ENCODE results near the gene ARID1B. TPM values are rescaled to one million over a fixed set of nuclear protein-coding genes. Genes with fewer than 3 reads are reported as not detected.

ARID1B gene
- total RNA-seq, 1 donor from 2014 or later, result 67.5 TPM

DNA sequence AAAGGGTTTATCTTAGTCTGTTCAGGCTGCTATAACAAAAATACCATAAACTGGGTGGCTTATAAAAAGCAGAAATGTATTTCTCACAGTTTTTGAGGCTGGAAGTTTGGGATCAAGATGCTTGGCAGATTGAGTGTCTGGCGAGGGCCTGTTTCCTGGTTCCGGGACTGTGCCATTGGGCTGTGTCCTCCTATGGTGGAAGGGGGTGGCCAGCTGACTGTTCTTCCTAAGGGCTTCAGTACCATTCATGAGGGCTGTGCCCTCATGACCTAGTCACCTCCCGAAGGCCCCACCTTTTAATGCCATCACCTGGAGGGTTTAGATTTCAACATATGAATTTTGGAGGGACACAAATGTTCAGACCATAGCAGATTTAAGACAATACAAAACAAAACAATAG lies 91.2 kb downstream of the ARID1B start:
- H3K4me1 Mint-ChIP-seq, result peaks cover 33% of the 10 kb centered on the region
- H3K4me3 Mint-ChIP-seq, result no peak overlapping the region
- no peaks in the 10 kb centered on the region for H3K9me3 Mint-ChIP-seq
- DNase-seq, result no peak
- no peak overlapping the region for H3K27ac Mint-ChIP-seq
- intact Hi-C loops (cut with micrococcal nuclease), result no loop called here
- H3K27me3 Mint-ChIP-seq, result no peaks in the 10 kb centered on the region
- H3K36me3 Mint-ChIP-seq (ENCODE audit: low read depth), result peaks cover 5% of the 10 kb centered on the region

DNA sequence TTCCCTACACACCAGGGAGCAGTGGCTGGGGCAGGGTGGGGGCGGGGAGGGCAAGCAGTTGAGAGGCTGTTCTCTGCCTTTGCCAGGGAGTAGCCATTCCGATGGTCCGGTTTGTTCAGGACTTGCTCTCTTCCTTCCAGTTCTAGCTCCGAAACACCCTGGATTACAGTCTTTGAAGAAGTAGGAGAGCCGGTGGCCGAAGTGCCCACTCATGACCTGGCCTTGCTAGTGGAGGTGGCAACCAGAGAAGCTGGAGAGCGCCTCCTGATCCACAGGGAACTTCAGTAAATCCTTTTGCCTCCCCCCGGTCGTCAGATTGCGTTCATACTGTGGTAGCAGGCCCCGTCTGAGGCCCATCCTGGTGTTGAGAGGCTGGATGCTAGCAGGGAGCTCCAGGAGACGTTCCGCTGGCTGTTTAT lies 92.8 kb downstream of the ARID1B start:
- no peaks in the 10 kb centered on the region for H3K27me3 Mint-ChIP-seq
- intact Hi-C loops (cut with micrococcal nuclease), result no loop called here
- peaks cover 33% of the 10 kb centered on the region for H3K4me1 Mint-ChIP-seq
- H3K9me3 Mint-ChIP-seq, result no peaks in the 10 kb centered on the region
- H3K27ac Mint-ChIP-seq, result no peak overlapping the region
- DNase-seq, result no peak
- peaks cover 5% of the 10 kb centered on the region for H3K36me3 Mint-ChIP-seq (ENCODE audit: low read depth)
- H3K4me3 Mint-ChIP-seq, result no peak overlapping the region

DNA sequence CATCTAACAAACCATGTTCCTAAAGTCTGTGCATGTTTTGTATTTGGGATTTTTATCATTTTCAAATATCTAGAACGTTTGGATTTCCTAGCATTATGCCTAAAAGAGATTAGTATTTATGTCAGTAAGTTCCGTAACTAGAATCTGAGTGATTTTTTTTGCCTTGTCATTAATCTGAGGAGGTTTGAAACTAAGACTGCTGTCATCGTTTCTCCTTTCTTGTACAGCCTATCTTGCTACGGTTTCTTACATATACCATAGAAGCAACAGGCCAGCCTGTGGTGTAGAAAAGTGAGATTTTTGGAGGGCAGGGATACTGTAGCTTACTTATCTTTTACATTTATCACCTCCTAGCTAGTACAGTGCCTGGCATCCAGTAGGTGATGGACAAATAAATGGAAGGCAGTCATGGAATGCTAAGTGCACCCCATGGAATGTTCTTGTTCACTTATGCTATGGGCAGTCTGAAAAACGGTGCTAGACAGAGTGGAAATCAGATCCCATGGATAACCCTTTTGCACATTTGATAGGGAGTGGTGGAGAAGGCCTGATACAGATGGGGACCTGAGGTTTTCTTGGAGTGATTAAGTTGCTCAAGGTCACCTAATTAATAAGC lies 93.9 kb downstream of the ARID1B start:
- H3K27ac Mint-ChIP-seq, result no peak overlapping the region
- H3K4me3 Mint-ChIP-seq, result no peak overlapping the region
- H3K36me3 Mint-ChIP-seq (ENCODE audit: low read depth), result peaks cover 5% of the 10 kb centered on the region
- no peaks in the 10 kb centered on the region for H3K27me3 Mint-ChIP-seq
- DNase-seq, result no peak
- H3K4me1 Mint-ChIP-seq, result peaks cover 27% of the 10 kb centered on the region
- no peaks in the 10 kb centered on the region for H3K9me3 Mint-ChIP-seq
- intact Hi-C loops (cut with micrococcal nuclease), result no loop called here

DNA sequence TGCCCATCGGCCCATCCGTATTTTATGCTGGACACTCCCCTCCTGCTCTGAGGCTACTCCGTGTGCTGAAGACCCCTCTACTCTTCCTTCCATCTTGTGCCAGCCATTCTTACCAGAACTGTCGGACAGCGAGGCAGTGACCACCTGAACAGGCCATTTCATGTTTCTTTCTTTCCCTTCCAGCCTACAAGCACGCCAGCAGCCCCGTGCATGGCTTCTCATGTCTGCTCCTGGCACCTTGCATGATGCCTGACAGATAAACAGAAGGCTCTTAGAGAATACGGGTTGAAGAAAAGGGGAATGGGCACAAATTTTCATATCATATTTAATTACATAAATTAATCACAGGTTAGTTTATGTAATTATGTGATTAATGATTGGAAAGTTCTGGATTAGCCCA lies 95.7 kb downstream of the ARID1B start:
- H3K36me3 Mint-ChIP-seq (ENCODE audit: low read depth), result peaks cover 5% of the 10 kb centered on the region
- H3K27me3 Mint-ChIP-seq, result no peaks in the 10 kb centered on the region
- H3K27ac Mint-ChIP-seq, result no peak overlapping the region
- H3K9me3 Mint-ChIP-seq, result no peaks in the 10 kb centered on the region
- peaks cover 12% of the 10 kb centered on the region for H3K4me1 Mint-ChIP-seq
- H3K4me3 Mint-ChIP-seq, result no peak overlapping the region
- DNase-seq, result no peak
- intact Hi-C loops (cut with micrococcal nuclease), result no loop called here

DNA sequence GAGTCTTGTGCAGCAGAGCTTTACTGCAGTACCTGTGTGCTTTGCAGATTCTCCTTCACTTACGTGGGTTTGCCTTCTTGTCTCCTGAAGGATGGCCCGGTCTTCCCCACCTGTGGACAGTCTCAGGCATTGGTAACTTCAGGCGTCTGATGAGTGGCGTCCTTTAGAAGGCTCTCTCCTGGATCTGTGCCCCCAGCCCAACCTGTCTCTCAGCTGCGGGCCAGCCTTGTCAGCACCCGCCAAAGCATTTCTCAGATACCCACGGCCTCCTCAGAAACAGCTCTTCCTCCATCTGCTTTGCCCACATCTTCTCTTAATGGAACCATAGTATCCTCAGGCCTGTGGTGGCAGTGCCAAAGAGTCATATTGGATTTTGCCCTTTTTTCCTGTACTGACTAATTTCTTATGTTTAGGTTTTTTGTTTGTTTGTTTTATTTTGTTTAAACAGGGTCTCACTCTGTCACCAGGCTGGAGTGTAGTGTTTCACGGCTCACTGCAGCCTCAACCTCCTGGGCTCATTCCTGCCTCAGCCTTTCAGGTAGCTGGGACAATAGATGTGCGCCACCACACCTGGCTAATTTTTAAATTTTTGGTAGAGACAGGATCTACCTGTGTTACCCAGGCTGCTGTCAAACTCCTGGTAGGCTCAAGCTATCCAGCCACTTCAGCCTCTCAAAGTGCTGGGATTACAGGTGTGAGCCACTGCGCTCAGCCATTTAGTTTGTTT lies 96.6 kb downstream of the ARID1B start:
- H3K4me1 Mint-ChIP-seq, result peaks cover 10% of the 10 kb centered on the region
- H3K4me3 Mint-ChIP-seq, result no peak overlapping the region
- H3K27ac Mint-ChIP-seq, result no peak overlapping the region
- no peaks in the 10 kb centered on the region for H3K27me3 Mint-ChIP-seq
- peaks cover 5% of the 10 kb centered on the region for H3K36me3 Mint-ChIP-seq (ENCODE audit: low read depth)
- no peak for DNase-seq
- intact Hi-C loops (cut with micrococcal nuclease), result no loop called here
- no peaks in the 10 kb centered on the region for H3K9me3 Mint-ChIP-seq

DNA sequence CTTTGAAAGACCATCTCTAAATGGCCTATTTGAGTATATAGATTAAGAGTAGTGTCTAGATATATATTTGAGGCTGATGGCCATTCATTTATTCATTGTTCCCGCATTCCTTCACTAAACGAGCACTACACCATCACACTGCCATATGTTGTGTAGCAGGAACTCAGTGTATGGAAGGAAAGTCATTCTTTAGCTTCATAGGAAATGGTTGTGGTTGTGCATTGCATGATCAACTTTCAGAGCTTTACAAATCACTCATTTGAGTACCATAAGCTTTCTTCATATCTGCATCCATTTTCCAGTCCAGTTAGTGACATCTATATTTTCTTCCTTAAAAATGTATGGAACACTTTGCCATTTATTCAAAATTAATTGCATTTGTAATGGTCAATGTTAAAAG lies 97.9 kb downstream of the ARID1B start:
- Mint-ChIP-seq H3K4me1 (peaks cover 12% of the 10 kb centered on the region), H3K9me3 (no peaks in the 10 kb centered on the region), H3K4me3 (no peak overlapping the region), H3K27me3 (no peaks in the 10 kb centered on the region), H3K36me3 (ENCODE audit: low read depth) (peaks cover 5% of the 10 kb centered on the region), H3K27ac (no peak overlapping the region)
- intact Hi-C loops (cut with micrococcal nuclease), result no loop called here
- DNase-seq, result no peak

DNA sequence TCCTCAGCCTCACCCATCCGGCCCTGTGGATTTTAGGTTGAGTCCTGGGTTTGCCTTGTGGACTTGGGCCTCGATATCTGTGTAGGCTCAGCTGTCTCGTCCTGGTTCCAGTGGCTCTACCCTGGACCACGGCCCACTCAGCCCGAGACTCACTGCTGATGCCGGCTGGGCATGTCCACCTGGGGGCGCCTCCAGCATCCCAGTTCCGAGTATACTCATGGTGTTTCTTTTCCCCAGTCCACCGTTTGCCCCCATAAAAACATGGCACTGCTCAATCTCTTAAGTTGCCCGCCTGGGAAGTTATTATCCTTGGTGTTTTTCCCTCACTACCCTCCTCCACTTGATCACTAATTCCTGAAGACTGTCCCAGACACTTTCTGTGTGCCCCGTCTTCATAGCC lies 99.1 kb downstream of the ARID1B start:
- H3K4me1 Mint-ChIP-seq, result peaks cover 12% of the 10 kb centered on the region
- no peak overlapping the region for H3K4me3 Mint-ChIP-seq
- H3K27me3 Mint-ChIP-seq, result no peaks in the 10 kb centered on the region
- H3K36me3 Mint-ChIP-seq (ENCODE audit: low read depth), result peaks cover 5% of the 10 kb centered on the region
- intact Hi-C loops (cut with micrococcal nuclease), result no loop called here
- H3K9me3 Mint-ChIP-seq, result no peaks in the 10 kb centered on the region
- no peak overlapping the region for H3K27ac Mint-ChIP-seq
- DNase-seq, result no peak

DNA sequence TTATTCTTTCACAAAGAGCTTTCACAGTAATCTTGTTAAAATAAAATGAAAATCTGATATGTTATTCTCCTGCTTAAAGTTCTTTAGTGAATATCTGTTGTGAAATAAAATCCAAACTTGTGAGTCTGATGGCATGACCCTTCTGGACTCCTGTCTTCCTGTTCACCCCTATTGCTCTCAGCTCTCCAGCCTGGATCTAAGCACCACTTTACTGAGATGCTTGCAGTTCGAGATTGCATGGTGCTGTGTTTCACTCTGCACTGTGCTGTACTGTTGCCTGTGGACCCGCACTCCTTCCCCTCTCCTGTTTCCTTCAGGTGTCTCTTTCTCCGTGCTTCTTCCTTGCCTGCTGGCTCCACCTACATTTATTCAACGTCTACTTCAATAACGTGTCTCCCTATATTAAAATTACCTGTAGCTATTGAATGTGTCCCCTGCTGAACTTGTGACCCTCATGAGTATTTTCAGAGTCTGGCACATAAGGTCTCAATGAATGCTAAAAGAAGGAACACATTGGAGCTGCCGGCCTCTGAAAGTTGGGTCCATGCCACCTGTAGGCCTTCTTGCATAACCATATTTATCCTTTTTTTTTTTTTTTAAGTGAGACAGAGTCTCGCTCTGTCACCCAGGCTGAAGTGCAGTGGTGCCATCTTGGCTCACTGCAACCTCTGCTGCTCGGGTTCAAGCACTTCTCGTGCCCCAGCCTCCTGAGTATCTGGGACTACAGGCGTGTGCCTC lies 100.1 kb downstream of the ARID1B start:
- intact Hi-C loops (cut with micrococcal nuclease), result no loop called here
- no peak overlapping the region for H3K27ac Mint-ChIP-seq
- no peaks in the 10 kb centered on the region for H3K9me3 Mint-ChIP-seq
- H3K36me3 Mint-ChIP-seq (ENCODE audit: low read depth), result peaks cover 5% of the 10 kb centered on the region
- peaks cover 17% of the 10 kb centered on the region for H3K4me1 Mint-ChIP-seq
- no peak for DNase-seq
- H3K27me3 Mint-ChIP-seq, result no peaks in the 10 kb centered on the region
- H3K4me3 Mint-ChIP-seq, result no peak overlapping the region

DNA sequence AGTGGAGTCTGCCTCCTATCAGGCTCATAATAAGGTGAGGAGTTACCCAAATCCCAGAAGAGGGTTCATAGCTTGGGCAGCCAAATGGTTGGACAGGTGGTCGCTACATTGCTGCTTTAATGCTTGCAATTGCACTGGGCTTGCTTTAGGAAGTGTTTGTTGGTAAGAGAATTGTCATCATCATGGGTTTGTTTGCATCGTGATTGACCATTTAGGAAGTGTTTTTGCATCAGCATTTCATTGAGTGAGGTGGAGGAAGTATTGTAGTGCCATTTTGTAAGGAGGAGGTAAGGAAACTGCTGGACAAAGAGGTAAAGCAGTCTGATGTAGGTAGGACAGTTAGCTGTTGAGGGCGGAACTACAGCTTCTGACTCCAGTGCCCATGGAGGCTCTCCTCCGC lies 101.5 kb downstream of the ARID1B start:
- Mint-ChIP-seq H3K27me3 (no peaks in the 10 kb centered on the region), H3K36me3 (ENCODE audit: low read depth) (peaks cover 2% of the 10 kb centered on the region), H3K27ac (no peak overlapping the region), H3K9me3 (no peaks in the 10 kb centered on the region), H3K4me1 (peaks cover 27% of the 10 kb centered on the region), H3K4me3 (no peak overlapping the region)
- intact Hi-C loops (cut with micrococcal nuclease), result no loop called here
- DNase-seq, result no peak

DNA sequence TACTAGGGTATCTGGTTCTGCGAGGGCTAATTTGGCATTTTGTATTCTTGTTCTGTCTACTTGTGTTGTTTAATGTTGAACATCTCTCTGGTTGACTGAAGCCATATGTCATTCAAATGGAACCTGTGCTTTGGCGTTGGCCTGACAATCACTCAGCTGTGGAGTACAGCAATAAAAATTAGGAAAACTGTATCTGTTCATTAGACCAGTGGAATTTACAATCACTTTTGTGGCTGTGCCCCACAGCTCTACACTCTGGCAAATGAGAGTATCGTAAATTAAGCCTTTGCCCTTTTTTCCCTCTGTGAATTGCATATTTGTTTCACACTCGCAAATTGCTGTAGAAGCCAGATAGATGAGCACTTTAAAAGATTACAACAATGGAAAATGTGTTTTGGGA lies 102.0 kb downstream of the ARID1B start:
- H3K9me3 Mint-ChIP-seq, result no peaks in the 10 kb centered on the region
- no peak overlapping the region for H3K4me3 Mint-ChIP-seq
- H3K36me3 Mint-ChIP-seq (ENCODE audit: low read depth), result no peaks in the 10 kb centered on the region
- H3K27me3 Mint-ChIP-seq, result no peaks in the 10 kb centered on the region
- DNase-seq, result no peak
- H3K27ac Mint-ChIP-seq, result no peak overlapping the region
- intact Hi-C loops (cut with micrococcal nuclease), result no loop called here
- H3K4me1 Mint-ChIP-seq, result peaks cover 30% of the 10 kb centered on the region

DNA sequence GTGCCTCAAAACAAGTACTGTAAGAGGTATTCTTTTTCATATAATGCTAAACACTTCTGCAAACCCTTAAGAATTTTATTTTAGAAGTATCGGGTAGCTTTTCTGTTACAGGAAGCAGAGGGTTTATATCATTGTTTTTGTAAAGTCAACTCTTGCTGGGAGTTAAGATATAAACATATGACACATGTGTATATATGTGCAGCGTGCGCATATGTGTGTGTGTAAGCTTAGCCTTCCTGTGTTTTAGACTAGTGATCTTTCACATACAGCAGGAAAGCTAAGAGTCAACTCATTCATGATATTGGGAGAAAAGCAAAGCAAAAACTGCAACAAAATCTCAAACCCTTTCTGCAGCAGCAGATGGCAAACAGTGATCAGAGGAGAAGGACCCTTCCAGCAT lies 102.4 kb downstream of the ARID1B start:
- H3K4me3 Mint-ChIP-seq, result no peak overlapping the region
- DNase-seq, result no peak
- H3K27me3 Mint-ChIP-seq, result no peaks in the 10 kb centered on the region
- no peaks in the 10 kb centered on the region for H3K9me3 Mint-ChIP-seq
- H3K27ac Mint-ChIP-seq, result no peak overlapping the region
- no peaks in the 10 kb centered on the region for H3K36me3 Mint-ChIP-seq (ENCODE audit: low read depth)
- intact Hi-C loops (cut with micrococcal nuclease), result no loop called here
- peaks cover 29% of the 10 kb centered on the region for H3K4me1 Mint-ChIP-seq

DNA sequence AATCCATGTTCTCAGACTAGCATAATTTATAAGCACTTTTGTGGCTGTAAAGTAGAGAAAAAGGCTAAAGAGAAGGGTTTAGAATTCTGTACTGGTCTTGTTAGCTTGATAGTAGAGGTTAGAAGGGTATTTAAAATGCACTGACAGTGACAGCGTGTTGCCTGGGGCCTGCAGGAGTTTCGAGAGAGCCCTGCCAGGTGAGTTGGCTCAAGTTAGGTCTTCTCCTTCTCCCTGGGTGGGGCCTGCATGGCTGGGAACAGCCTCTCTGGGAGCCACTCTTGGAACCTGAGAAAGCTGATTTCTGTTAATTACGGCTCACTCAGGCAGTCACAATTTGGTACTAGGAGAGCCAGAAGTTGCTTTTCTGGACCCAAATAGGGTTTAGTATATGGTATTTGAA lies 103.7 kb downstream of the ARID1B start:
- Mint-ChIP-seq H3K27me3 (no peaks in the 10 kb centered on the region), H3K4me1 (peaks cover 22% of the 10 kb centered on the region), H3K36me3 (ENCODE audit: low read depth) (no peaks in the 10 kb centered on the region), H3K4me3 (no peak overlapping the region), H3K9me3 (no peaks in the 10 kb centered on the region), H3K27ac (no peak overlapping the region)
- intact Hi-C loops (cut with micrococcal nuclease), result no loop called here
- no peak for DNase-seq

DNA sequence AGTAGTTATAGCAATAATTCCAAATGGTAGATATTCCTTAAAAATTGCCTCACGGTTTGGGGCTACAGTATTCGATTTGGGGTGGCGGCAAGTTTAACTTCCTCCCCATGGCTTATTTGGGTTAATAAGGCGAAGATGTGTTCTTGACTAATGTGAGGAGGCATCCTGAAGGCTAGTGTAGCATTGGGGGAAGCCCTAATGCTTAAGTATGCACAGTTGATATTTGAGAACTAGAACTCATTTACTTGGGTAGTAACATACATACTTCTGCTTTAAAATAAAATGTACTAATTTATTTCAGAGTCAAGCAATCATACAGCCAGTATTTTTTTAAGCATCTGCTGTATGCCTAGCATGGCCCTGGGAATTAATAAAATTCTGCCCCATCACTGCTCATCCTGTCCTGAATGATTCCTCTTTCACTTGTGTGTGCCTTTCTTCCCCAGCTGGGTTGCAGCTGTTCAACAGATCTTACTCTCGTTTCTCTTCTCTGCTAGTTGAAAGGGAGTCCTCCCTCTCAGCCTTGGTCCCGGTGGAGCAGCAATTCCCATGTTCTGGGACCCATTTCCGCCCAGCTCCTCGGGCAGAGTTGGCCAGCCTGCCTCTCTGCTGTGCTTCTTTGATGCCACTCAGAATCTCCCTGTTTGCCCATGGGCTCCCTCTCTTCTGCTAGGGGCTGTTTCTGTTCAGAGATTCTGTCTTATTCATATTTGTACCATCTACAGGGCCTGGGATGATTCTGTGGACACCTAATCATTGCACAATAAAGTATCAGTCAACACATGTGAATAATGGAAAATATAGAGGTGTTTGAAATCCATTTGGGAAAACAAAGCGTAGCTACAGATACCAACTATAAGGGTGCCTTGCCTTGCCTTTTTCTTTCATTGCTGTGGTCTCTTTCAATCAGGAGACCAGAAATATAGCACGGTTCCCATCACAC lies 104.8 kb downstream of the ARID1B start:
- Mint-ChIP-seq H3K27me3 (no peaks in the 10 kb centered on the region), H3K27ac (peak overlapping the region; percentile 17), H3K9me3 (no peaks in the 10 kb centered on the region), H3K4me1 (peaks cover 25% of the 10 kb centered on the region), H3K36me3 (ENCODE audit: low read depth) (peaks cover 3% of the 10 kb centered on the region), H3K4me3 (no peak overlapping the region)
- no peak for DNase-seq
- intact Hi-C loops (cut with micrococcal nuclease), result no loop called here
